A549 (cell line): ENCODE measurements around the gene MAP2. TPM values are rescaled to one million over a fixed set of nuclear protein-coding genes. Genes with fewer than 3 reads are reported as not detected.

Experiments
- ATAC-seq, 2 experiments: fragments of 200-7000 bp in 1 of 2; fragments of >200 bp in 1 of 2; cut with Nextera tagmentation in 1 of 2; cut with Tn5 transposase in 1 of 2; 3 replicates each; pipeline versions ENCODE4 v1.8.0 to v1.9.1; 2018 to 2020; ENCODE audit warnings: mild to moderate bottlenecking in 1 of 2, moderate library complexity in 1 of 2
- CTCF ChIA-PET: fragments of 300-600 bp; sonication (Branson Sonifier 250); formaldehyde crosslinking; extraction: SDS; loops from one replicate; lab custom pipeline; 2021; ENCODE audit warnings: antibody characterized with exemption, inconsistent platforms; lab: Yijun Ruan, JAX
- POLR2A ChIA-PET: fragments of 350-600 bp; formaldehyde crosslinking; extraction: SDS; loops from one replicate; lab custom pipeline; 2021; ENCODE audit warnings: antibody characterized with exemption, inconsistent platforms; lab: Yijun Ruan, JAX
- DNase-seq, 2 experiments: peaks; one replicate each; pipeline versions ENCODE4 v3.0.0 to v3.0.0-alpha.2; 2011 to 2016; ENCODE audit warnings: low read depth in 1 of 2, low spot score in 1 of 2
- FAIRE-seq: peaks from 2 replicates; lab custom pipeline; 2011; peaks lifted over from hg19 to GRCh38; lab: Jason Lieb, UNC
- H3K27ac ChIP-seq, 2 experiments: fragments of >200 bp; sonication (Bioruptor Twin); formaldehyde crosslinking; 3 replicates each; pipeline ENCODE4 v1.5.1; 2016 to 2017
- H3K4me1 ChIP-seq: fragments of >200 bp; sonication (Bioruptor Twin); formaldehyde crosslinking; 3 replicates; pipeline ENCODE4 v1.6.1; 2016
- H3K4me2 ChIP-seq: fragments of >200 bp; sonication (Bioruptor Twin); formaldehyde crosslinking; 3 replicates; pipeline ENCODE4 v1.6.1; 2016
- H3K4me3 ChIP-seq: fragments of >200 bp; sonication (Bioruptor Twin); formaldehyde crosslinking; 3 replicates; pipeline ENCODE4 v1.5.1; 2016
- H3K9me3 ChIP-seq: fragments of >200 bp; sonication (Bioruptor Twin); formaldehyde crosslinking; 3 replicates; pipeline ENCODE4 v1.6.1; 2016
- CBX8 ChIP-seq: fragments of 200-600 bp; sonication (generic); IDR thresholded peaks from 2 replicates; pipeline ENCODE4 v1.6.1; 2016
- ESRRA ChIP-seq: fragments of 150-350 bp; IDR thresholded peaks from 2 replicates; pipeline ENCODE4 v1.6.1; 2014; ENCODE audit warnings: mild to moderate bottlenecking, low read length, borderline replicate concordance
- FOSL2 ChIP-seq, 2 experiments: fragments of 450-650 bp in 1 of 2; fragments of >200 bp in 1 of 2; sonication (Bioruptor Twin) in 1 of 2; formaldehyde crosslinking; IDR thresholded peaks; 2 replicates each; pipeline versions ENCODE4 v1.5.0 to v1.6.1; 2016 to 2020; ENCODE audit warnings: mild to moderate bottlenecking in 1 of 2, moderate library complexity in 1 of 2
- FOXS1 ChIP-seq: fragments of 250-450 bp; sonication (Bioruptor Pico); IDR thresholded peaks from 2 replicates; pipeline ENCODE4 v1.5.0; 2020; ENCODE audit warnings: mild to moderate bottlenecking, moderate library complexity
- GATA3 ChIP-seq: IDR thresholded peaks from 2 replicates; pipeline ENCODE4 v1.6.1; 2012; ENCODE audit warnings: borderline replicate concordance
- HEYL ChIP-seq: fragments of 250-450 bp; sonication (Bioruptor Pico); IDR thresholded peaks from 2 replicates; pipeline ENCODE4 v1.8.0; 2021; ENCODE audit warnings: mild to moderate bottlenecking, moderate library complexity
- HOXB13 ChIP-seq: fragments of 250-450 bp; sonication (Bioruptor Pico); IDR thresholded peaks from 2 replicates; pipeline ENCODE4 v1.5.0; 2020; ENCODE audit warnings: low read depth, mild to moderate bottlenecking, moderate library complexity
- HOXB5 ChIP-seq: fragments of 250-450 bp; sonication (Bioruptor Pico); IDR thresholded peaks from 2 replicates; pipeline ENCODE4 v1.5.0; 2020; ENCODE audit warnings: mild to moderate bottlenecking, moderate library complexity
- JUN ChIP-seq, 2 experiments: fragments of >200 bp; sonication (Bioruptor Twin); formaldehyde crosslinking; IDR thresholded peaks; 2 replicates in 1 of 2; 3 replicates in 1 of 2; pipeline ENCODE4 v1.6.1; 2016 to 2017
- JUNB ChIP-seq: fragments of >200 bp; sonication (Bioruptor Twin); formaldehyde crosslinking; IDR thresholded peaks from 2 replicates; pipeline ENCODE4 v1.6.1; 2016
- KDM1A ChIP-seq: fragments of 200-600 bp; sonication (generic); IDR thresholded peaks from 2 replicates; pipeline ENCODE4 v1.6.1; 2016; ENCODE audit warnings: low read depth, mild to moderate bottlenecking
- KDM5A ChIP-seq: fragments of 200-600 bp; sonication (generic); IDR thresholded peaks from 2 replicates; pipeline ENCODE4 v1.6.1; 2016; ENCODE audit warnings: antibody characterized with exemption, mild to moderate bottlenecking
- NFE2L2 ChIP-seq: fragments of 150-350 bp; conservative IDR thresholded peaks from 2 replicates; pipeline ENCODE4 v1.6.1; 2014; ENCODE audit warnings: low read length
- NR3C1 ChIP-seq: fragments of >200 bp; sonication (Bioruptor Twin); formaldehyde crosslinking; IDR thresholded peaks from 3 replicates; pipeline ENCODE4 v1.6.1; 2017
- POLR2AphosphoS2 ChIP-seq: conservative IDR thresholded peaks from 2 replicates; pipeline ENCODE4 v1.6.1; 2012; ENCODE audit warnings: low read length, improper control_type of control experiment, inconsistent platforms
- RAD21 ChIP-seq, 2 experiments: fragments of >200 bp in 1 of 2; sonication (Bioruptor Twin) in 1 of 2; formaldehyde crosslinking in 1 of 2; IDR thresholded peaks in 1 of 2; conservative IDR thresholded peaks in 1 of 2; 2 replicates in 1 of 2; 3 replicates in 1 of 2; pipeline ENCODE4 v1.6.1; 2012 to 2018; ENCODE audit warnings: inconsistent platforms in 1 of 2
- RCOR1 ChIP-seq: fragments of 150-350 bp; IDR thresholded peaks from 2 replicates; pipeline ENCODE4 v1.6.1; 2014; ENCODE audit warnings: antibody characterized with exemption, low read length, low read depth
- RFX5 ChIP-seq: fragments of 450-650 bp; IDR thresholded peaks from 2 replicates; pipeline ENCODE4 v1.7.1; 2014; ENCODE audit warnings: antibody characterized with exemption, mild to moderate bottlenecking, moderate library complexity
- RNF2 ChIP-seq: fragments of 200-600 bp; sonication (generic); IDR thresholded peaks from 2 replicates; pipeline ENCODE4 v1.6.1; 2016; ENCODE audit warnings: low read depth, mild to moderate bottlenecking, antibody characterized with exemption, moderate library complexity, borderline replicate concordance
- SMC3 ChIP-seq: fragments of >200 bp; sonication (Bioruptor Twin); formaldehyde crosslinking; IDR thresholded peaks from 3 replicates; pipeline ENCODE4 v1.6.1; 2018; ENCODE audit warnings: inconsistent platforms
- TP53 ChIP-seq: fragments of 250-450 bp; sonication (Bioruptor Pico); IDR thresholded peaks from 2 replicates; pipeline ENCODE4 v1.5.0; 2021; ENCODE audit warnings: mild to moderate bottlenecking, moderate library complexity
- ZFP36 ChIP-seq: fragments of 450-650 bp; IDR thresholded peaks from 2 replicates; pipeline ENCODE4 v1.6.1; 2014; ENCODE audit warnings: borderline replicate concordance; ENCODE audit not compliant: partially characterized antibody
- ZNF302 ChIP-seq: fragments of 250-450 bp; sonication (Bioruptor Pico); IDR thresholded peaks from 2 replicates; pipeline ENCODE4 v1.9.0; 2021; ENCODE audit warnings: inconsistent platforms, mild to moderate bottlenecking, moderate library complexity
- WGBS: methylation state at CpG from one replicate; pipeline ENCODE4 v1.1.6; 2017; ENCODE audit errors: missing lambda C conversion rate; 5-methylcytosine and 5-hydroxymethylcytosine counted together
- polyA plus RNA-seq, 4 experiments: library from polyadenylated mRNA; depleted of rRNA in 3 of 4; stranded (reverse); fragments of >200 nt; fragmentation: RNase III in 1 of 4; extraction: RNeasy Plus Mini Kit Qiagen cat#74134 plus additional on column Dnase treatment in 1 of 4; gene quantifications; 2 replicates in 3 of 4; 3 replicates in 1 of 4; pipeline ENCODE4 v1.2.3, GENCODE V29; 2011 to 2017
- TF ChIP-seq, protein P1 (sequence below): fragments of 250-450 bp; sonication (Bioruptor Pico); IDR thresholded peaks from 2 replicates; pipeline ENCODE4 v1.5.0; 2021; ENCODE audit warnings: mild to moderate bottlenecking, moderate library complexity, borderline replicate concordance
- TF ChIP-seq, protein P2 (sequence below): fragments of 200-600 bp; sonication (generic); IDR thresholded peaks from 2 replicates; pipeline ENCODE4 v1.6.1; 2016; ENCODE audit warnings: antibody characterized with exemption, mild to moderate bottlenecking, moderate library complexity

Gene MAP2
- polyA plus RNA-seq, 2 of the 4 experiments (the other 2 are of a cell fraction): 0.53 to 1.8 TPM

DNA sequence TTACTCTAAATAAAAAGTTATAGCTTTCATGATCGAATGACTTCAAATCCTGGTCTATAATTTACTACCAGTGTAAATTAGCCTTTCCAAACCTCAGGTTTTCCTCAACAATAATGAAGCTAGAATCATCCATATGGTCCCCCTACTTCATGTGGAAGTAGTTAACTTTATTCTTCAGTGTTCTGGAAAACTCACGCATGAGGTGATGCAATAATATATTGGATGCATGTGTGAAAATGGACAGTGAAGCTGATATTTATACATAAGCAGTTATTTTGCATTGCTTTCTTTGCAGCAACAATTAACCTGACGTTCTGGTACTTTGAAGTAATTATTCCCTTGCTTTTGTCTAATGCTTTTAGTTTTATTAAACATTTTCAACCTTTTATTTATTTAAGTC lies 329.2 kb downstream of the MAP2 start:
- Histone ChIP-seq H3K4me2 (no peak overlapping the region), H3K27ac (no peak overlapping the region), H3K9me3 (no peaks in the 10 kb centered on the region), H3K4me1 (no peaks in the 10 kb centered on the region), H3K4me3 (no peak overlapping the region)
- FAIRE-seq: no peak
- DNase-seq: no peak
- POLR2A ChIA-PET: no interaction called here
- CTCF ChIA-PET: no interaction called here
- TF ChIP-seq RFX5: no peak
- no peak for TF ChIP-seq CBX8
- no peak for TF ChIP-seq JUN (IDR thresholded peaks at IDR 0.05)
- TF ChIP-seq HOXB5 (CRISPR knock-in tag): no peak
- no peak for TF ChIP-seq TP53 (CRISPR knock-in tag)
- TF ChIP-seq FOSL2 (IDR thresholded peaks at IDR 0.05): no peak
- TF ChIP-seq FOSL2 (CRISPR knock-in tag; IDR thresholded peaks at IDR 0.05): no peak
- TF ChIP-seq ZNF302 (CRISPR knock-in tag): no peak
- no peak for TF ChIP-seq KDM1A
- no peak for TF ChIP-seq FOXS1 (CRISPR knock-in tag)
- TF ChIP-seq NR3C1: no peak
- WGBS: 16% methylated on average over 3 of the region's 3 CpGs
- no peak for ATAC-seq

GRCh38 chr2:209757163-209757562 lies 333.3 kb downstream of the MAP2 start:
- ChIA-PET CTCF (no interaction called here), POLR2A (no interaction called here)
- Histone ChIP-seq H3K4me2 (no peak overlapping the region), H3K27ac (no peak overlapping the region), H3K4me1 (no peaks in the 10 kb centered on the region), H3K9me3 (no peaks in the 10 kb centered on the region), H3K4me3 (no peak overlapping the region)
- ATAC-seq: no peak
- TF ChIP-seq, protein P1, sequence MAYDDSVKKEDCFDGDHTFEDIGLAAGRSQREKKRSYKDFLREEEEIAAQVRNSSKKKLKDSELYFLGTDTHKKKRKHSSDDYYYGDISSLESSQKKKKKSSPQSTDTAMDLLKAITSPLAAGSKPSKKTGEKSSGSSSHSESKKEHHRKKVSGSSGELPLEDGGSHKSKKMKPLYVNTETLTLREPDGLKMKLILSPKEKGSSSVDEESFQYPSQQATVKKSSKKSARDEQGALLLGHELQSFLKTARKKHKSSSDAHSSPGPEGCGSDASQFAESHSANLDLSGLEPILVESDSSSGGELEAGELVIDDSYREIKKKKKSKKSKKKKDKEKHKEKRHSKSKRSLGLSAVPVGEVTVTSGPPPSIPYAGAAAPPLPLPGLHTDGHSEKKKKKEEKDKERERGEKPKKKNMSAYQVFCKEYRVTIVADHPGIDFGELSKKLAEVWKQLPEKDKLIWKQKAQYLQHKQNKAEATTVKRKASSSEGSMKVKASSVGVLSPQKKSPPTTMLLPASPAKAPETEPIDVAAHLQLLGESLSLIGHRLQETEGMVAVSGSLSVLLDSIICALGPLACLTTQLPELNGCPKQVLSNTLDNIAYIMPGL (CRISPR knock-in tag): no peak
- TF ChIP-seq JUN (IDR thresholded peaks at IDR 0.05) (no peak), TP53 (CRISPR knock-in tag) (no peak), GATA3 (no peak), FOXS1 (CRISPR knock-in tag) (no peak), KDM5A (no peak), POLR2AphosphoS2 (no peak), HOXB13 (no peak), JUNB (no peak), NFE2L2 (no peak), RFX5 (no peak), RCOR1 (no peak), RNF2 (no peak), ZFP36 (no peak), HEYL (CRISPR knock-in tag) (no peak), RAD21 (conservative IDR thresholded peaks at IDR 0.05 in 1 of 2, IDR thresholded peaks at IDR 0.05 in 1 of 2) (no peak), SMC3 (no peak), ESRRA (no peak)
- TF ChIP-seq, protein P2, sequence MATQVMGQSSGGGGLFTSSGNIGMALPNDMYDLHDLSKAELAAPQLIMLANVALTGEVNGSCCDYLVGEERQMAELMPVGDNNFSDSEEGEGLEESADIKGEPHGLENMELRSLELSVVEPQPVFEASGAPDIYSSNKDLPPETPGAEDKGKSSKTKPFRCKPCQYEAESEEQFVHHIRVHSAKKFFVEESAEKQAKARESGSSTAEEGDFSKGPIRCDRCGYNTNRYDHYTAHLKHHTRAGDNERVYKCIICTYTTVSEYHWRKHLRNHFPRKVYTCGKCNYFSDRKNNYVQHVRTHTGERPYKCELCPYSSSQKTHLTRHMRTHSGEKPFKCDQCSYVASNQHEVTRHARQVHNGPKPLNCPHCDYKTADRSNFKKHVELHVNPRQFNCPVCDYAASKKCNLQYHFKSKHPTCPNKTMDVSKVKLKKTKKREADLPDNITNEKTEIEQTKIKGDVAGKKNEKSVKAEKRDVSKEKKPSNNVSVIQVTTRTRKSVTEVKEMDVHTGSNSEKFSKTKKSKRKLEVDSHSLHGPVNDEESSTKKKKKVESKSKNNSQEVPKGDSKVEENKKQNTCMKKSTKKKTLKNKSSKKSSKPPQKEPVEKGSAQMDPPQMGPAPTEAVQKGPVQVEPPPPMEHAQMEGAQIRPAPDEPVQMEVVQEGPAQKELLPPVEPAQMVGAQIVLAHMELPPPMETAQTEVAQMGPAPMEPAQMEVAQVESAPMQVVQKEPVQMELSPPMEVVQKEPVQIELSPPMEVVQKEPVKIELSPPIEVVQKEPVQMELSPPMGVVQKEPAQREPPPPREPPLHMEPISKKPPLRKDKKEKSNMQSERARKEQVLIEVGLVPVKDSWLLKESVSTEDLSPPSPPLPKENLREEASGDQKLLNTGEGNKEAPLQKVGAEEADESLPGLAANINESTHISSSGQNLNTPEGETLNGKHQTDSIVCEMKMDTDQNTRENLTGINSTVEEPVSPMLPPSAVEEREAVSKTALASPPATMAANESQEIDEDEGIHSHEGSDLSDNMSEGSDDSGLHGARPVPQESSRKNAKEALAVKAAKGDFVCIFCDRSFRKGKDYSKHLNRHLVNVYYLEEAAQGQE: no peak
- no peak for FAIRE-seq
- no peak for DNase-seq
